HepG2 (cell line): ENCODE measurements around the gene ANXA5. TPM values are rescaled to one million over a fixed set of nuclear protein-coding genes. Genes with fewer than 3 reads are reported as not detected.
"Not testable (repeated sequence)": the region's sequence is repeated elsewhere in the genome, so short reads cannot be mapped to it uniquely, and the experiment has no call there.

ENCODE experiments used
- ATAC-seq: fragments of 200-7000 bp; cut with Tn5 transposase; 3 replicates; pipeline ENCODE4 v1.9.1; 2020; ENCODE audit warnings: mild to moderate bottlenecking, moderate library complexity
- BruUV-seq: library from RNA; stranded (reverse); fragments of 400-500 nt; replicated peaks from 2 replicates; lab custom pipeline; 2021; lab: Mats Ljungman, UMichigan
- CTCF ChIA-PET: fragments of 300-600 bp; formaldehyde crosslinking; extraction: SDS; loops from one replicate; lab custom pipeline; 2021; ENCODE audit warnings: low total read pairs, inconsistent platforms, low intra/inter-chr PET ratio; lab: Yijun Ruan, JAX
- POLR2A ChIA-PET: fragments of 350-600 bp; sonication (Branson Sonifier 250); formaldehyde crosslinking; loops from one replicate; lab custom pipeline; 2020; ENCODE audit warnings: antibody characterized with exemption, inconsistent platforms; lab: Yijun Ruan, JAX
- DNase-seq: peaks from one replicate; pipeline ENCODE4 v3.0.0-alpha.2; 2015; ENCODE audit warnings: low spot score
- FAIRE-seq: peaks from 3 replicates; lab custom pipeline; 2011; peaks lifted over from hg19 to GRCh38; lab: Jason Lieb, UNC
- H2AFZ ChIP-seq: one replicate; pipeline ENCODE4 v1.6.1; 2011; ENCODE audit warnings: low read length, inconsistent platforms
- H3K27ac ChIP-seq: fragments of 300-600 bp; 3 replicates; pipeline ENCODE4 v1.8.0; 2011; ENCODE audit warnings: mixed run types, mild to moderate bottlenecking, mixed read lengths, low read length, inconsistent platforms; ENCODE audit not compliant: insufficient read depth; ENCODE audit errors: extremely low read length
- H3K27me3 ChIP-seq, 2 experiments: fragments of 200-600 bp in 1 of 2; 2 replicates in 1 of 2; 3 replicates in 1 of 2; pipeline versions ENCODE4 v1.6.0 to v1.8.0; 2011; ENCODE audit warnings: low read length in 2 of 2, mild to moderate bottlenecking in 2 of 2, moderate library complexity in 2 of 2, inconsistent platforms in 1 of 2; ENCODE audit not compliant: insufficient read depth in 2 of 2, control insufficient read depth in 1 of 2
- H3K36me3 ChIP-seq, 2 experiments: fragments of 200-600 bp in 1 of 2; replicated peaks in 1 of 2; 2 replicates in 1 of 2; 3 replicates in 1 of 2; pipeline versions ENCODE4 v1.5.1 to v1.8.0; 2011; ENCODE audit warnings: low read length in 2 of 2, inconsistent platforms in 1 of 2; ENCODE audit not compliant: insufficient read depth in 2 of 2, control insufficient read depth in 1 of 2
- H3K4me1 ChIP-seq: 2 replicates; pipeline ENCODE4 v1.5.1; 2012; ENCODE audit warnings: low read length, inconsistent platforms; ENCODE audit not compliant: insufficient read depth
- H3K4me2 ChIP-seq: 2 replicates; pipeline ENCODE4 v1.6.0; 2011; ENCODE audit warnings: low read depth, low read length, inconsistent platforms
- H3K4me3 ChIP-seq, 3 experiments: fragments of 200-600 bp in 1 of 3; sonication (generic), shearing (Covaris generic) in 1 of 3; replicated peaks in 1 of 3; 2 replicates each; pipeline ENCODE4 v1.5.1; 2011 to 2016; ENCODE audit warnings: low read length in 3 of 3, inconsistent platforms in 2 of 3, low read depth in 2 of 3, mild to moderate bottlenecking in 2 of 3, control low read depth in 1 of 3, mixed read lengths in 1 of 3; ENCODE audit not compliant: insufficient read depth in 1 of 3
- H3K79me2 ChIP-seq: one replicate; pipeline ENCODE4 v1.6.1; 2011; ENCODE audit warnings: low read length, inconsistent platforms; ENCODE audit not compliant: insufficient read depth
- H3K9ac ChIP-seq: 2 replicates; pipeline ENCODE4 v1.6.0; 2011; ENCODE audit warnings: mild to moderate bottlenecking, low read depth, low read length, inconsistent platforms; ENCODE audit not compliant: insufficient read depth
- H3K9me3 ChIP-seq: 2 replicates; pipeline ENCODE4 v1.5.1; 2012; ENCODE audit warnings: mild to moderate bottlenecking, low read length
- H4K20me1 ChIP-seq: 2 replicates; pipeline ENCODE4 v1.6.0; 2011; ENCODE audit warnings: inconsistent platforms, mild to moderate bottlenecking, low read length, moderate library complexity; ENCODE audit not compliant: insufficient read depth
- ZNF235 ChIP-seq: sonication (generic); formaldehyde crosslinking; IDR thresholded peaks from 2 replicates; pipeline ENCODE4 v1.8.1; 2023; ENCODE audit warnings: mild to moderate bottlenecking, missing genetic modification reagents, borderline replicate concordance
- WGBS: methylation state at CpG from one replicate; pipeline ENCODE4 v1.1.6; 2017; ENCODE audit warnings: low lambda C conversion rate; 5-methylcytosine and 5-hydroxymethylcytosine counted together
- in situ Hi-C: cut with HindIII; loops from 2 replicates; pipeline ENCODE4 v1.10.0; 2017; ENCODE audit warnings: low pct_unique_long_range_greater_than_20kb; ENCODE audit not compliant: extremely low pct_ligation_motif_present
- intact Hi-C: fragments of 100-400 bp; cut with micrococcal nuclease; formaldehyde crosslinking; loops from one replicate; pipeline ENCODE4 v1.10.0; 2022; ENCODE audit not compliant: unreplicated experiment
- polyA plus RNA-seq, 8 experiments: library from polyadenylated mRNA; depleted of rRNA in 3 of 8; stranded (reverse) in 7 of 8; unstranded in 1 of 8; fragments of >200 nt; fragmentation: Illumina TruSeq in 4 of 8; extraction: Trizol in 4 of 8; gene quantifications; 2 replicates each; pipeline versions ENCODE4 v1.2.1 to v1.2.3, GENCODE V29; 2011 to 2016; ENCODE audit warnings: low read depth in 4 of 8, missing spikeins in 1 of 8, mixed read lengths in 1 of 8; ENCODE audit not compliant: insufficient read depth in 1 of 8
- total RNA-seq, 5 experiments: library from RNA; depleted of rRNA; stranded (reverse); fragments of >200 nt; fragmentation: Illumina TruSeq; extraction: Trizol; gene quantifications; 2 replicates each; pipeline ENCODE4 v1.2.3, GENCODE V29; 2016; ENCODE audit warnings: low read depth in 1 of 5
- TF ChIP-seq, protein P1 (sequence below): sonication (generic); formaldehyde crosslinking; IDR thresholded peaks from 2 replicates; pipeline ENCODE4 v1.4.0; 2020; ENCODE audit warnings: missing genetic modification reagents

ANXA5 gene
- total and polyA plus RNA-seq, 2 of the 13 experiments (the other 11 are each of a cell fraction or from before 2014, with no cell fraction given), result 209 to 342 TPM

DNA sequence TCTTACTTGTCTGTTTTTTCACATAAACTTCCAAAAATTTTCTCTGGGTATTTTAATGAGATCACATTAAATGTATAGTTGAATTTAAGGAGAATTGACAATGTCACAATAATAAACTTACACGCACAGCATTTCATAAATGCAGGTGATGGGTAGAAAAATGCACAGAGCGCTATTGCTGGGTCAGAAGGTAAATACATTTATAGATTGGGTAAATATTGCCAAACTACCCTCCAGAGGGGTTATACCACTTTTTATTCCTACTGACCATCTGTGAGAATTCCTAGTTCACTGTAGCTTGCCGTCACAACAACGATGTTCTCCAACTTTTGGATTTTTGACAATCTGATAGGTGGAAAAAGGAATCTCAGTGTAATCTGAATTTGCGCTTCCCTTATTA, 34.6 kb downstream of the ANXA5 start (continued):
- TF ChIP-seq, protein P1, sequence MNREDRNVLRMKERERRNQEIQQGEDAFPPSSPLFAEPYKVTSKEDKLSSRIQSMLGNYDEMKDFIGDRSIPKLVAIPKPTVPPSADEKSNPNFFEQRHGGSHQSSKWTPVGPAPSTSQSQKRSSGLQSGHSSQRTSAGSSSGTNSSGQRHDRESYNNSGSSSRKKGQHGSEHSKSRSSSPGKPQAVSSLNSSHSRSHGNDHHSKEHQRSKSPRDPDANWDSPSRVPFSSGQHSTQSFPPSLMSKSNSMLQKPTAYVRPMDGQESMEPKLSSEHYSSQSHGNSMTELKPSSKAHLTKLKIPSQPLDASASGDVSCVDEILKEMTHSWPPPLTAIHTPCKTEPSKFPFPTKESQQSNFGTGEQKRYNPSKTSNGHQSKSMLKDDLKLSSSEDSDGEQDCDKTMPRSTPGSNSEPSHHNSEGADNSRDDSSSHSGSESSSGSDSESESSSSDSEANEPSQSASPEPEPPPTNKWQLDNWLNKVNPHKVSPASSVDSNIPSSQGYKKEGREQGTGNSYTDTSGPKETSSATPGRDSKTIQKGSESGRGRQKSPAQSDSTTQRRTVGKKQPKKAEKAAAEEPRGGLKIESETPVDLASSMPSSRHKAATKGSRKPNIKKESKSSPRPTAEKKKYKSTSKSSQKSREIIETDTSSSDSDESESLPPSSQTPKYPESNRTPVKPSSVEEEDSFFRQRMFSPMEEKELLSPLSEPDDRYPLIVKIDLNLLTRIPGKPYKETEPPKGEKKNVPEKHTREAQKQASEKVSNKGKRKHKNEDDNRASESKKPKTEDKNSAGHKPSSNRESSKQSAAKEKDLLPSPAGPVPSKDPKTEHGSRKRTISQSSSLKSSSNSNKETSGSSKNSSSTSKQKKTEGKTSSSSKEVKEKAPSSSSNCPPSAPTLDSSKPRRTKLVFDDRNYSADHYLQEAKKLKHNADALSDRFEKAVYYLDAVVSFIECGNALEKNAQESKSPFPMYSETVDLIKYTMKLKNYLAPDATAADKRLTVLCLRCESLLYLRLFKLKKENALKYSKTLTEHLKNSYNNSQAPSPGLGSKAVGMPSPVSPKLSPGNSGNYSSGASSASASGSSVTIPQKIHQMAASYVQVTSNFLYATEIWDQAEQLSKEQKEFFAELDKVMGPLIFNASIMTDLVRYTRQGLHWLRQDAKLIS (CRISPR knock-in tag), result no peak
- TF ChIP-seq ZNF235, result no peak

DNA sequence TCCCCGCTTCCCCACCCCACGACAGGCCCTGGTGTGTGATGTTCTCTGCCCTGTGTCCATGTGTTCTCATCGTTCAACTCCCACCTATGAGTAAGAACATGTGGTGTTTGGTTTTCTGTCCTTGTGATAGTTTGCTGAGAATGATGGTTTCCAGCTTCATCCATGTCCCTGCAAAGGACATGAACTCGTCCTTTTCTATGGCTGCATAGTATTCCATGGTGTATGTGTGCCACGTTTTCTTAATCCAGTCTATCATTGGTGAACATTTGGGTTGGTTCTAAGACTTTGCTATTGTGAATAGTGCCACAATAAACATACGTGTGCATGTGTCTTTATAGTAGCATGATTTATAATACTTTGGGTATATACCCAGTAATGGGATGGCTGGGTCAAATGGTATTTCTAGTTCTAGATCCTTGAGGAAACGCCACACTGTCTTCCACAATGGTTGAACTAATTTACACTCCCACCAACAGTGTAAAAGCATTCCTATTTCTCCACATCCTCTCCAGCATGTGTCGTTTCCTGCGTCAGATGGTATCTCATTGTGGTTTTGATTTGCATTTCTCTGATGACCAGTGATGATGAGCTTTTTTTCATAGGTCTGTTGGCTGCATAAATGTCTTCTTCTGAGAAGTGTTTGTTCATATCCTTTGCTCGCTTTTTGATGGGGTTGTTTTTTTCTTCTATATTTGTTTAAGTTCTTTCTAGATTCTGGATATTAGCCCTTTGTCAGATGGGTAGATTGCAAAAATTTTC, 36.4 kb downstream of the ANXA5 start:
- BruUV-seq, CTCF ChIA-PET: not testable (repeated sequence)
- WGBS, result 83% methylated on average over 10 of the region's 10 CpGs

More for the DNA sequence above, 36.4 kb downstream of the ANXA5 start:
- H3K27ac ChIP-seq, H3K4me1 ChIP-seq, POLR2A ChIA-PET, H3K4me2 ChIP-seq, H3K4me3 ChIP-seq, intact Hi-C loops, DNase-seq, H3K36me3 ChIP-seq, FAIRE-seq, H3K27me3 ChIP-seq, in situ Hi-C loops, H3K9me3 ChIP-seq, H3K79me2 ChIP-seq, H4K20me1 ChIP-seq, ATAC-seq, H2AFZ ChIP-seq, H3K9ac ChIP-seq: not testable (repeated sequence)
